ENCODE data around the gene FRYL.

FRYL gene

DNA sequence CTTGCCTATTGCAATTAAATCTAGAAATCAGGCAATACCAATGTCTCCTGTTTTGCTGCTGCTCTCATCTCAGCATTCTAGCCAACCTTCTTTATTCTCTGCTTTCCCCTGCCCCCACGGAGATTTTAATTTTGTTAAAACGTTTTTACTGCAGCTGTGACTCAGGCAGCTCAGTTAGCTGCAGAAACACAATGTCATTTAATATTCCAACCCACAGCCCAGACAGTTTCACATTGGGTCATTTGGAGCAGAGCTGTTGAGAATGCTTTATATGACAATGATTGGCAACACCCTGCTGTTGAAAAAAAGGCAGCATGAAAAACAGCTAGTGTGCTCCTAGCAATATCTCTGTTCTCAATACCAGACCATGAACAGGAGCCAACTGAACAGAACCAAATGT is 309.5 kb downstream of the FRYL start:
- DNase-seq (ENCODE audit: low spot score), result no peak
- Histone ChIP-seq H3K27ac (ENCODE audit: poor library complexity, severe bottlenecking) (no peak overlapping the region), H3K4me3 (ENCODE audit: severe bottlenecking) (no peak overlapping the region)

DNA sequence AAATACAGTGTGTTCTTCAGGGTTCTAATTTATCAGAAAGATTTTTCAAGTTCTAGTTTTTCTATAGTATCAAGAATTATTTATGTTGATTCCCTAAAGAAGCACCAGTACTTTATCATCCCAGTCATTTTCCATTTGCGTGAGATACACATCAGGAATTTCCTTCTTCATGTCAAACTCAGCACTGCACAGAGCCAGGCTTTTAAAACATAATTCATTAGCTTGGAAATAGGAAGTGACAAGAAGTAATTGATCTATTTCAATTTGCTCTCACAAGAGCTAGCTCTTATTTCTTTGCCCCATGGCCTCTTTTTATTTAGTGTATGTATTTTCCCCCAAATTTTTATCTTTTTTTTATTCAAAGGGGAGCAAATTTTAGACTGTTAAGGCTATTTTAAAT is 309.9 kb downstream of the FRYL start:
- ATAC-seq (ENCODE audit: low read depth) (no peak), DNase-seq (ENCODE audit: low spot score) (no peak)
- Histone ChIP-seq H3K9me3 (ENCODE audit: severe bottlenecking) (no peaks in the 10 kb centered on the region), H3K36me3 (ENCODE audit: low read depth) (no peaks in the 10 kb centered on the region), H3K4me3 (ENCODE audit: severe bottlenecking) (no peak overlapping the region), H3K4me1 (ENCODE audit: insufficient read depth, poor library complexity, severe bottlenecking) (no peaks in the 10 kb centered on the region), H3K27me3 (ENCODE audit: insufficient read depth, poor library complexity, severe bottlenecking) (no peaks in the 10 kb centered on the region), H3K27ac (ENCODE audit: poor library complexity, severe bottlenecking) (no peak overlapping the region)
- no peak for TF ChIP-seq CTCF (IDR thresholded peaks at IDR 0.05; ENCODE audit: poor library complexity, severe bottlenecking)

More for the DNA sequence above, 309.5 kb downstream of the FRYL start:
- Histone ChIP-seq H3K36me3 (ENCODE audit: low read depth) (no peaks in the 10 kb centered on the region), H3K9me3 (ENCODE audit: severe bottlenecking) (no peaks in the 10 kb centered on the region), H3K4me1 (ENCODE audit: insufficient read depth, poor library complexity, severe bottlenecking) (no peaks in the 10 kb centered on the region), H3K27me3 (ENCODE audit: insufficient read depth, poor library complexity, severe bottlenecking) (no peaks in the 10 kb centered on the region)
- ATAC-seq (ENCODE audit: low read depth), result no peak
- no peak for TF ChIP-seq CTCF (IDR thresholded peaks at IDR 0.05; ENCODE audit: poor library complexity, severe bottlenecking)

DNA sequence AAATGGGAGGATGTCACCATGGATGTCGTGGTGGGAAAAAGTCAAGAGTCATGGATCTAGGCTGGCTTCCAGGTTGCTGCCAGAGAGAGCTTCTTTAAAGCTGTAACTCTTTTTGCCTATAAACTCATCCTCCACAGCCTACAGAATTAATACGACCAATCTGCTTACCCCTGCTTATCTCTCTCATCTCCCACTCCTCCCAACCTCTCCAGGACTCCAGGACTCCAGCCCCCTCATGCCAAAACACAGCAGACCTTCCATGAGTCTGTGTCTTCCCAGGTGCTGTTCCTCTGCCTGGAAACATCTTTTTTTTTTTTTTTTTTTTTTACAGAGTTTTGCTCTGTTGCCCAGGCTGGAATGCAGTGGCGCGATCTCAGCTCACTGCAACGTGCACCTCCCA is 312.2 kb downstream of the FRYL start:
- Histone ChIP-seq H3K4me1 (ENCODE audit: insufficient read depth, poor library complexity, severe bottlenecking) (no peaks in the 10 kb centered on the region), H3K9me3 (ENCODE audit: severe bottlenecking) (no peaks in the 10 kb centered on the region), H3K27me3 (ENCODE audit: insufficient read depth, poor library complexity, severe bottlenecking) (no peaks in the 10 kb centered on the region), H3K36me3 (ENCODE audit: low read depth) (no peaks in the 10 kb centered on the region), H3K4me3 (ENCODE audit: severe bottlenecking) (no peak overlapping the region), H3K27ac (ENCODE audit: poor library complexity, severe bottlenecking) (no peak overlapping the region)
- no peak for DNase-seq (ENCODE audit: low spot score)
- TF ChIP-seq CTCF (IDR thresholded peaks at IDR 0.05; ENCODE audit: poor library complexity, severe bottlenecking), result no peak
- ATAC-seq (ENCODE audit: low read depth), result no peak

- H3K4me1 ChIP-seq (ENCODE audit: insufficient read depth, poor library complexity, severe bottlenecking), result no peaks in the 10 kb centered on the region
- ATAC-seq (ENCODE audit: low read depth), result no peak
- no peaks in the 10 kb centered on the region for H3K9me3 ChIP-seq (ENCODE audit: severe bottlenecking)
- DNase-seq (ENCODE audit: low spot score), result no peak
- H3K27me3 ChIP-seq (ENCODE audit: insufficient read depth, poor library complexity, severe bottlenecking), result no peaks in the 10 kb centered on the region
- H3K36me3 ChIP-seq (ENCODE audit: low read depth), result no peaks in the 10 kb centered on the region
- TF ChIP-seq CTCF (IDR thresholded peaks at IDR 0.05; ENCODE audit: poor library complexity, severe bottlenecking), result no peak
- H3K27ac ChIP-seq (ENCODE audit: poor library complexity, severe bottlenecking), result no peak overlapping the region
- no peak overlapping the region for H3K4me3 ChIP-seq (ENCODE audit: severe bottlenecking)
Observed at GRCh38 chr4:48467442-48467841, 312.6 kb downstream of the FRYL start.

- no peaks in the 10 kb centered on the region for H3K27me3 ChIP-seq (ENCODE audit: insufficient read depth, poor library complexity, severe bottlenecking)
- ATAC-seq (ENCODE audit: low read depth) (no peak), DNase-seq (ENCODE audit: low spot score) (no peak)
- H3K9me3 ChIP-seq (ENCODE audit: severe bottlenecking), result no peaks in the 10 kb centered on the region
- no peak overlapping the region for H3K27ac ChIP-seq (ENCODE audit: poor library complexity, severe bottlenecking)
- H3K36me3 ChIP-seq (ENCODE audit: low read depth), result no peaks in the 10 kb centered on the region
- no peak for TF ChIP-seq CTCF (IDR thresholded peaks at IDR 0.05; ENCODE audit: poor library complexity, severe bottlenecking)
- H3K4me3 ChIP-seq (ENCODE audit: severe bottlenecking), result no peak overlapping the region
- H3K4me1 ChIP-seq (ENCODE audit: insufficient read depth, poor library complexity, severe bottlenecking), result no peaks in the 10 kb centered on the region
Observed at GRCh38 chr4:48462363-48462762, 317.7 kb downstream of the FRYL start.

All from RWPE2 (cell line).